ENCODE measurements around the gene ENOX2. TPM values are rescaled to one million over a fixed set of nuclear protein-coding genes. Genes with fewer than 3 reads are reported as not detected.

ENOX2 gene
- total RNA-seq, 1 experiment from 2014 or later: 7.1 TPM

DNA sequence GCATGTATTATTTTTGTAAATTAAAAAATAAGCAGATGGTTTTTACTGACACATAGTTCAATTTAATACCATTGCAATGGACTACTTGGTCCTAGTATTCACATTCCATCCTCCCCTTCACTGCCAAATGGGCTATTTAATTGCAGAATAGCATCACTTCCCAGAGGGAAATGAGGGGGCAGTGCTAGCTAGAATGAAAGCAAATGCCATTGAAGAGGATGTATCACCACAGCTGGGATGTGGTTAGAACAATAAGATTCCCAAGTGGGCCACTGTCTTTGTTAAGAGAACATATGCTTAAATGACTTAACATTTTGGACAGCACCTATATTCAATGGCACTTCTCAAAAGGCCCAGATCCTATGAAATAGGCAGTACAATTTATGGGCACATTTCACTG lies 276.5 kb downstream of the ENOX2 start:
- no peak for DNase-seq (ENCODE audit: low read depth)

DNA sequence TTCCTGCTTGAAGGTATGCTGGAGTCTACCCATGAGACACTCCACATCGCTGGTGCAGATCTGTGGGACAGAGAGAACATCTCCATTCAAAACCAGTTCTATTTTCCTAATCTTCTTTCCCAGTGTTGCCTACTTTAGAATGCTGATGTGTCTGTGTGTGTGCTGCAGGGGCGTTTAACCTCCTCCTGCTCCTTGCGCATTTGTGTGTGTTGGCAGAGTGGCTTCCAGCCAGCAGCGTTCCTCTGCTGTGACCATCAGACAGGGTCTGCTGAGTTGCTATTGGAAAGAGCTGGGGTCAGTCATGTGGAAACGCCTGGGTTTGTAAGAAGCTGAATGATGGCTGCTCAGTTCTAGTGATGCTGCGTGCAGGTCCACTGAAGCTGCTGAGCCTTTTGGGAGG lies 277.6 kb downstream of the ENOX2 start:
- no peak for DNase-seq (ENCODE audit: low read depth)

DNA sequence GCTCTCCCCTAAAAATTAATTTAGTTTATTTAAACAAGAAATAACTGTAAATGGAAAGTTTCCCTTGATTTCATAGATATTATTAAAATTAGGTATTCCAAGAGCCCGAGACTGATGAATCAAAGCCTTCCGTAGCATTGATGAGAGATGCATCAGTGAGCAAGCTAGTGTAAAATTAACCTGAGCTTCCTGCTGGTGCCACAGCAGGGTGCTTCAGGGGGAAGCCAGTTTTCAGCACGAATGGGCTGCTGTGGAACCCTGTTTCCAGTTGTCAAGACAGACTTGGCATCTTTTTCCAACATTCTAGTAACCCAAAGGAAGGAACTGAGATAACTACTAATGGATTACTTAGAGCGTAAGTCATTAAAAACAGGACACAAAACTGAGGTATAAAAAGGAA lies 279.5 kb downstream of the ENOX2 start:
- no peak for DNase-seq (ENCODE audit: low read depth)

DNA sequence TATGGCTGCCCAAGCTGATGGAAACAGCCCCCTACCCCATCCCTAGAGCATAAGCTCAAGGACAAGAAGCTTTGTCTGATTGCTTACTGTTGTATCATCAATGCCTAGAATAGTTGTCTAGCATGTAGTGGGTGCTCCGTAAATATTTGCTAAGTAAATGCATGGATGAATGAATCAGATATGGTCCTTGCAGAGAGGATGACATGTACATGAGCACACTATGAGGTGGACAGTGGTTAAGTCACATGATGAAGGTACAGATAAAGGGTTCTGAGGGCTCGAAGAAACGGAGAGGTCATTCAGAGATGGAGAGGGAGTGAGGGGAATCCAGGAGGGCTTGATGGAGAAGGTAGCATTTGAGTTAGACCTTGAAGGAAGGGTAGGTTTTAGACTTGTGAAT lies 287.1 kb downstream of the ENOX2 start:
- DNase-seq (ENCODE audit: low read depth): no peak

DNA sequence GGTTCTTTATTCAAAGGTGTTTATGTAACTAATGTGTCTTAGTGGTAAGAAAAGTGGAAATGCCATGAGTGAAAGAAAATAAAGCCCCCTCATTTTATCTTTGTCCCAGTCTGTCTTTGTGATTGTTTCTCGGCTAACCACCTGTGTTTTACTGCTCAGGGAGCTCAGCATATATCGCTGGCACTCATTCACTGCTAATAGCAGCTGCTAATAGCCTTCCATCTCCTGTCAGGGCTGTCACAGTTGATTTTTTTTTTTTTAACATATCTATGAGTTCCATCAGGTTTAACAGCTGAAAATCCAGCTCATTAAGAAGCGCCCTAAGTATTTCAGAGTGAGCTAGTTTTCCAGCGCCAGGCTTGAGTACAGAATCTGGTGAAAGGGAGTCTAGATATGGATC lies 295.6 kb downstream of the ENOX2 start:
- DNase-seq (ENCODE audit: low read depth): no peak

DNA sequence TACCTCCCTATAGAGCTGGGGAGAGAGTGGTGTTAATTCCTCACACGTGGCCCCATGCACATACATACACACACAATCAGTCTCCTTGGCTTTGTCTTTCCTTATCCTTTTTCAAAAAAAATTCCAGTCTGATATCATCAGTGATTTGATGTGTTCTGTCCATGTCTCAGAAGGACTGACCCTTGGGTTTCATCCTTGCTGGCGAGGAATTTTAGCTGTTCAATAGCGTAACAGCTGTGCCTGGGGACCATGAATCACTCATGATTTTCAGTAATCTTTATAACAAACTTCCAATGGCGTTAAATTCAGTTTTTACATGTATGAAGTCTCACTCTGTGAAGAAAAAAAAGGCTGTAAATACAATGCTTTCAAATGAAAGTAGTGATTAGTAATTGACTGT lies 296.6 kb downstream of the ENOX2 start:
- no peak for DNase-seq (ENCODE audit: low read depth)

DNA sequence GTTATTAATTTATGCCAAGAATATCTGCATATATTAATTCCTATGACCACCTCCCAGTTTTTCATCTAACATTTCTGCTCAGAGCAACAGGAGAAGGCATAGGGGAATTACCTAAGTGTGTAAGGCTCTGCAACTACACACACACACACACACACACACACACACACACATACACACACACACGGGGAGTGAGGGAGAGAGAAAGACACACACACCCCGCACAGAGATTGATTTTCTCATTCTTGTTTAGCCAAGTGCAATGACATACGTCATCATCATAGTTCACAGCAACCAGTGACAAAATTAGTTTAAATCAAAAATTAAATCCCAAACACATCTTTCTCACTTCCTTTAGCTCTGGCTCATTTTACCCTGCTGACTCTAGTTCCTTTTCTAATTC lies 298.1 kb downstream of the ENOX2 start:
- DNase-seq (ENCODE audit: low read depth): no peak

DNA sequence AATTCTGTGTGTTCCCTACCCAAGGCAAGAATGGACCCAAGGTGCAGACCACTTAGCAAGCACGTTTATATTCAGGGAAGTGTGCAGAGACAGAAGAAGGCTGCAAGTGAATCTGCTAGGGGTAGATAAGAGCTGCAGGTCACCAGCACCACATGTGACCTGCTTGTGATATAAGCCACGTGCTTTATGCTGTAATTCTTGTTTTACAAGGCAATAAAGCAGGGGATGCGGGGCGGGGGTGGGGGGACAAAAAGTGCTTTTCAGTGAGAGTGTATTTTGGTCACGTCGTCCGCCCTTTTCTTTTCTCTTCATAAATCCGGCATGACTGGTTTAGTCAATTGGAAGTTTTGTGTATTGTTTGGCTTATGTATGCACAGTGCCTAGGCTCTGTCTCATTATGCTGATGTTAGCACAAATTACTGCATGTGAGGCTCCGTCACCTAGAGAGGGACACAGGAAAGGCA lies 308.5 kb downstream of the ENOX2 start:
- DNase-seq (ENCODE audit: low read depth): no peak

DNA sequence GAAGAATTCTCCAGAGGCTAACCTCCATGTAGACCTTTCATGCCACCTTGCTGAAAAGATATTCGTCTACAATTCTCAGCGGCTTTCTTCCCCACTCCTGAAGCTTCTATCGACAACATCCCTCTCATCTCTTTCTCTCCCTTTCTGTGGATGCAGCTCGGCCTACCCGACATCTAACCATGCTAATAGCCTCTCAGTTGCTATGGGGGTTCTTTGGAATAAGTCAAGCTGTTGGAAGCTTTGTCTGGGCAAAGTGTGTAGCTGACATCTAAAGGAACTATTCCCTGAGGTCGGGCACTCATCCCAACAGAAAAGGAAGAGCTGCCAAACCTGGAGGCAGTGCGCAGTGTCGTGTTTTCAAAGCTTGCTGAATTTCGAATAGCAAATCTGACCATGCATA lies 309.1 kb downstream of the ENOX2 start:
- no peak for DNase-seq (ENCODE audit: low read depth)

DNA sequence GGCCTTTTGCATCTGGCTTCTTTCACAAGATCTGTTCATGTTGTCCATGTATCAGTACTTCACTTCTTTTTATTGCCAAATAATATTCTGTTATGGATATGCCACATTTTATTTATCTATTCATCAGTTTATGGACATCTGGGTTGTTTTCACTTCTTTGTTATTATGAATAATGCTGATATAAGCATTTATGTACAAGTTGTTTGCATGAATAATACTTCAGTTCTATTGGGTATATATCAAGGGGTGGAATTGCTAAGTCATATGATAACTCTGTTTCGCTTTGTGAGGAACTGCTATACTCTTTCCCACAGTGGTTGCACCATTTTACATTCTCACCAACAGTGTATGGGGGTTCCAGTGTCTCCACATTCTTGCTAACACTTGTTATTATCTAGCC lies 310.8 kb downstream of the ENOX2 start:
- DNase-seq (ENCODE audit: low read depth): no peak

DNA sequence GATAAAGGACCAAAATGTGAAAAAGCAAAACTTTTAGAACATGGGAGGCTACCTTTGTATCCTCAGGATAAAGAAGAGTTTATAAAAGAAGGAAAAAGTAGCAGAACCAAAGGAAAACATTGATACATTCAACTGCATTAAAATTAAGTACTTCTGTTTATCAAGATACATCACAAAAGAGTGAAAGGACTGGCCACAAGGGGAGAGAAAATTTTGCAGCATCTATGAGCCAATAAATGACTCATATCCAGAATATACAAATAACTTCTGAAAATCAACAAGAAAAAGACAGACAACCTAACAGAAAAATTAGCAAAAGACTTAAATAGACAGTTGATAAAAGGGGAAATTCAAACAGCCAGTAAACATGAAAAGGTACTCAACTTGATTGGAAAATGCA lies 324.1 kb downstream of the ENOX2 start:
- DNase-seq (ENCODE audit: low read depth): no peak

DNA sequence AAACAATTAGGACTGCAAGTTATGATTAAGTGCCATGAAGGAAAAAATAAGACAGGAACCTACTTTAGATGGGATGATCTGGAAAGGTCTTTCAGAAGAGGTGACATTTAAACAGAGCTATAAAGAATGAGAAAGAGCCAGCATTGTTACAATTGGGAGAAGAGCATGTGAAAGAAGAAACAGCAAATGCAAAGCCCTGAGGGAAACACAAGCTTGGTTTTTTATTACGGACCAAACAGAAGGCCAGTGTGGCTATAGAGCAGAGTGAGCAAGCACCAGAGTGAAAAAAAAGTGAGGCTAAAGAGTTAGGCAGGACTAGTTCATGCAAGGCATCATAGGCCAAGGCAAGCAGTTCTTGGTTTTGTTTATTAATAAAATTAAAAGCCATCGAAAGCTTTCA lies 325.6 kb downstream of the ENOX2 start:
- DNase-seq (ENCODE audit: low read depth): no peak

DNA sequence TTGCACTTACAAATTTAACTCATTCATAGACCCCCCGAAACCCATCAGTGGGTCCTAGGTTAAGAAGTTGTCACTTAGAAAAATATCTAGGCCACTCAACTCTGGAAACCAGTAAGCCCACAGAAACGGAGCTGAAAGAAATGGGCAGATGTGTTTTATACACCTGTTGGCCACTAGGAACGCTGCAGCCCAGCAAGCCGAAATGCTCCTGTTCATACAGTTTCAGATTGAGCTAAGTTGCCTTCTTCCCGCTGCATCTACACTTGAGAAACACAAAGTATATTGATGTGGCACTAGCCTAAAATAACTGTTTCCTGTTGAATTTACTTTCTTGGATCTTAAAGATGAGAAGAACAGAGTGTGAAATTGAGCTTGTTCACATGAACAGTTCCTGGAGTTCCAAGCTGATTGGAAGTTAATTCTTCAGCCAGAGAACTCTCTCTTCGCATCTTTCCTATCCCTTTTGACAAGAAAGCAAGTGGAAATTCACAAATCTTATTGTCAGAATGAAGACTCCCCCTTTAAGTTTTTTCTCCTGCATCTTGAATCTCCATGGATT lies 327.1 kb downstream of the ENOX2 start:
- peak; percentile 16 for DNase-seq (ENCODE audit: low read depth)

Other genes with a start within 250 kb of the ENOX2 start
- gene ARHGAP36, start 155.1 kb upstream of the ENOX2 start, total RNA-seq (2014; rRNA removed; shearing (Covaris generic)): not detected in 2 replicates

Data from RPMI7951 (cell line).